ENCODE data around the gene TSHZ2. TPM values are rescaled to one million over a fixed set of nuclear protein-coding genes. Genes with fewer than 3 reads are reported as not detected.

The TSHZ2 gene
- total RNA-seq, 1 donor: 3.6 TPM

DNA sequence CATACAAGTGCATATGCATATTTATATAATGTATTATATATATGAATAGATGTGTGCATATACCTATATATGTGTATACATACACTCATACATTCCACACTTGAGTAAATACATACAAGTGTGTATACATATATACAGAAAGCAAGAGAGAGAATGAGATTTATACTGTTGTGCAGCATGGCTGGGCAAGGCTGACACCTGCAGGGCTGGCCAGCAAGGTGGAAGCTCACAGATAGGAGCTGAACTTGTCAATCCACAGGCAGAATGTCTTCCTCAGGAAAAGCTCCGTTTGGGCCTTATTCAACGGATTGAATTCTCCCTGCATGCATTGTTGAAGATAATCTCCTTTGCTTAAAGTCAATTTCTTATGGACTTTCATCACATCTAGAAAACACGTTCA, 364.7 kb downstream of the TSHZ2 start:
- no peak overlapping the region for H3K4me2 ChIP-seq (ENCODE audit: insufficient read depth, low read length)
- no peak overlapping the region for H2AFZ ChIP-seq (ENCODE audit: low read length)
- no peaks in the 10 kb centered on the region for H4K20me1 ChIP-seq (ENCODE audit: insufficient read depth, low read length)
- H3K27me3 ChIP-seq (ENCODE audit: insufficient read depth, low read length): no peaks in the 10 kb centered on the region
- H3K36me3 ChIP-seq (ENCODE audit: insufficient read depth, low read length): no peaks in the 10 kb centered on the region
- no peak for DNase-seq (ENCODE audit: insufficient read length, low spot score, missing footprints)
- H3K4me1 ChIP-seq (ENCODE audit: insufficient read depth, low read length): peaks cover 1% of the 10 kb centered on the region
- H3K27ac ChIP-seq (ENCODE audit: low read depth, low read length): no peak overlapping the region
- no peaks in the 10 kb centered on the region for H3K79me2 ChIP-seq (ENCODE audit: insufficient read depth, low read length)
- H3K4me3 ChIP-seq (ENCODE audit: insufficient read depth, low read length): no peak overlapping the region
- no peaks in the 10 kb centered on the region for H3K9me3 ChIP-seq (ENCODE audit: low read depth, low read length)
- TF ChIP-seq, protein P1, sequence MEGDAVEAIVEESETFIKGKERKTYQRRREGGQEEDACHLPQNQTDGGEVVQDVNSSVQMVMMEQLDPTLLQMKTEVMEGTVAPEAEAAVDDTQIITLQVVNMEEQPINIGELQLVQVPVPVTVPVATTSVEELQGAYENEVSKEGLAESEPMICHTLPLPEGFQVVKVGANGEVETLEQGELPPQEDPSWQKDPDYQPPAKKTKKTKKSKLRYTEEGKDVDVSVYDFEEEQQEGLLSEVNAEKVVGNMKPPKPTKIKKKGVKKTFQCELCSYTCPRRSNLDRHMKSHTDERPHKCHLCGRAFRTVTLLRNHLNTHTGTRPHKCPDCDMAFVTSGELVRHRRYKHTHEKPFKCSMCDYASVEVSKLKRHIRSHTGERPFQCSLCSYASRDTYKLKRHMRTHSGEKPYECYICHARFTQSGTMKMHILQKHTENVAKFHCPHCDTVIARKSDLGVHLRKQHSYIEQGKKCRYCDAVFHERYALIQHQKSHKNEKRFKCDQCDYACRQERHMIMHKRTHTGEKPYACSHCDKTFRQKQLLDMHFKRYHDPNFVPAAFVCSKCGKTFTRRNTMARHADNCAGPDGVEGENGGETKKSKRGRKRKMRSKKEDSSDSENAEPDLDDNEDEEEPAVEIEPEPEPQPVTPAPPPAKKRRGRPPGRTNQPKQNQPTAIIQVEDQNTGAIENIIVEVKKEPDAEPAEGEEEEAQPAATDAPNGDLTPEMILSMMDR (IDR thresholded peaks at IDR 0.05; ENCODE audit: extremely low read depth, low read depth, low read length): no peak

DNA sequence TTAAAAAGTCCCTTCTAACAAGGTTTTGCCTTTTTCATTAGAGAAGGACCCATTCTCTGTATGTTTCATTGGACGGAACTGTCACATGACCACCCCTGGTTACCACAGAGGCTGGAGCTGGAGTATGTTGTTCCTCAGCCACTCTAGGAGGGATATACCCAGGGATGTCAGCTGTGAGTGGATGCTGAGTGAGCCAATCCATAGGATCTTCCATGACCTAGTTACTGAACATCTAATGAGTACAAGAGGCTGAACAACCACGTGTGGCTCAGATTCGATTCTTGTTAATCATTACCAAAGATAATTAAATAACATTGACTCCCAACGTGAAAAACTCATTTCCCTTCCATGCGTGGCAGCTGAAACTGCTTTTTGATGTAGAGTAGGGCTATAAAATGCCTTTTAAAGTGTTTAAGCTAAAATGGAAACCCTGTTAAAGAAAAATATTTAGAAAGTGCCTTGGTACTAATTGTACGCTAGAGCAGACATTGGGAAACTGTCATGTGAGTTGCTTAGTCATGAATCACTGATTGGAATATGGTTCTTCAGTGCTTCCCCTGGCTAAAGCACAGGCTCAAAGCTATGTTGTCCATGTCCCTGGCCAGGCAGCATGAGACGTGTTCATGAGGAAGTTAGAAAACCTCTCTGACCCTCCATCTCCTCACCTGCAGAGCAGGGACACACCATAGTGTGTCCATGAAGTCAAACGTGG, 365.4 kb downstream of the TSHZ2 start:
- TF ChIP-seq, protein P1 (IDR thresholded peaks at IDR 0.05; ENCODE audit: extremely low read depth, low read depth, low read length): no peak
- DNase-seq (ENCODE audit: insufficient read length, low spot score, missing footprints): no peak

DNA sequence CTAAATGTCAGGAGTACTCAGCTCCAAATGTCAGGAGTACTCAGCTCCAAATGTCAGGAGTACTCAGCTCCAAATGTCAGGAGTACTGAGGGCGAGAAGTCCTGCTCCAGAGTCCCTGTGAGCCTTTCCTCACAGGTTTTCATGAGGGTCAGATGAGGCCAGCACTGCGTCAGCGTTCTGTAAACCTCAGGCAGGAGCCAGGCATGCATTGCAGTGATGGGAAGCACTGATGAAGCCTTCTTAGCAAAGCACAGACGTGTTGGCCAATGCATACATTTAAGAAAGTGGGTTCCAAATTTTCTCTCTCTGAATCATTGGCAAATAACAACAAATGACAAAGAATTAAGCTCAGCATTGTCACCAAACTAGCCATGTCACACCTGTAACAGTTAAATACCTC, 366.6 kb downstream of the TSHZ2 start:
- Histone ChIP-seq H3K4me2 (ENCODE audit: insufficient read depth, low read length) (no peak overlapping the region), H3K27ac (ENCODE audit: low read depth, low read length) (no peak overlapping the region), H3K4me1 (ENCODE audit: insufficient read depth, low read length) (no peaks in the 10 kb centered on the region), H3K79me2 (ENCODE audit: insufficient read depth, low read length) (no peaks in the 10 kb centered on the region), H3K9me3 (ENCODE audit: low read depth, low read length) (no peaks in the 10 kb centered on the region), H3K27me3 (ENCODE audit: insufficient read depth, low read length) (no peaks in the 10 kb centered on the region), H3K4me3 (ENCODE audit: insufficient read depth, low read length) (no peak overlapping the region), H4K20me1 (ENCODE audit: insufficient read depth, low read length) (no peaks in the 10 kb centered on the region), H3K36me3 (ENCODE audit: insufficient read depth, low read length) (no peaks in the 10 kb centered on the region), H2AFZ (ENCODE audit: low read length) (no peak overlapping the region)
- no peak for DNase-seq (ENCODE audit: insufficient read length, low spot score, missing footprints)
- TF ChIP-seq, protein P1 (IDR thresholded peaks at IDR 0.05; ENCODE audit: extremely low read depth, low read depth, low read length): no peak

More for the DNA sequence above, 365.4 kb downstream of the TSHZ2 start:
- Histone ChIP-seq H3K36me3 (ENCODE audit: insufficient read depth, low read length) (no peaks in the 10 kb centered on the region), H3K4me2 (ENCODE audit: insufficient read depth, low read length) (no peak overlapping the region), H3K4me3 (ENCODE audit: insufficient read depth, low read length) (no peak overlapping the region), H3K9me3 (ENCODE audit: low read depth, low read length) (no peaks in the 10 kb centered on the region), H3K4me1 (ENCODE audit: insufficient read depth, low read length) (no peaks in the 10 kb centered on the region), H4K20me1 (ENCODE audit: insufficient read depth, low read length) (no peaks in the 10 kb centered on the region), H3K27ac (ENCODE audit: low read depth, low read length) (no peak overlapping the region), H3K27me3 (ENCODE audit: insufficient read depth, low read length) (no peaks in the 10 kb centered on the region), H3K79me2 (ENCODE audit: insufficient read depth, low read length) (no peaks in the 10 kb centered on the region), H2AFZ (ENCODE audit: low read length) (no peak overlapping the region)

DNA sequence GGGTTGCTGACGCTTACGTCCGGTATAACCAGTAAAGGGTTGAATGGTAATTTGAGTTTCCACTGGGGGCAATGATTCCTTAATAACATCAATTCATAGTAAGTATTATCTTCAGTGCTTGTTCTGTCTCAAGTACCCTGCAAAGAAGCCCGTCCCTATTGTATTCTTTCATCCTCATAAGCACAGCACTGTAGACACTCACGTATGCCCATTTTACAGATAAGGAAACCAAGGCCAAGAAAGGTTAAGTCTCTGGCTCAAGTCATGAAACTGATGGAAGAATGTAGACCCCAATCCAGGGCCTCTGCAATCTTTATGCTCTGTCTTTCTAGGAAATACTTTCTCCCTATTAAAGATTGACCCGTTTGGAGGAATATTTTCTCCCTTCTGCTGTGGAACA, 370.3 kb downstream of the TSHZ2 start:
- no peaks in the 10 kb centered on the region for H3K4me1 ChIP-seq (ENCODE audit: insufficient read depth, low read length)

More for the DNA sequence above, 370.3 kb downstream of the TSHZ2 start:
- H3K79me2 ChIP-seq (ENCODE audit: insufficient read depth, low read length): no peaks in the 10 kb centered on the region
- TF ChIP-seq, protein P1 (IDR thresholded peaks at IDR 0.05; ENCODE audit: extremely low read depth, low read depth, low read length): no peak
- no peaks in the 10 kb centered on the region for H3K9me3 ChIP-seq (ENCODE audit: low read depth, low read length)
- no peak overlapping the region for H3K4me3 ChIP-seq (ENCODE audit: insufficient read depth, low read length)
- no peaks in the 10 kb centered on the region for H3K27me3 ChIP-seq (ENCODE audit: insufficient read depth, low read length)
- no peaks in the 10 kb centered on the region for H3K36me3 ChIP-seq (ENCODE audit: insufficient read depth, low read length)
- H3K4me2 ChIP-seq (ENCODE audit: insufficient read depth, low read length): no peak overlapping the region
- H4K20me1 ChIP-seq (ENCODE audit: insufficient read depth, low read length): no peaks in the 10 kb centered on the region
- H2AFZ ChIP-seq (ENCODE audit: low read length): no peak overlapping the region
- DNase-seq (ENCODE audit: insufficient read length, low spot score, missing footprints): no peak
- H3K27ac ChIP-seq (ENCODE audit: low read depth, low read length): no peak overlapping the region
